A673 (cell line): ENCODE data around the gene ZFP36. TPM values are rescaled to one million over a fixed set of nuclear protein-coding genes. Genes with fewer than 3 reads are reported as not detected.

Source experiments
- BruUV-seq: library from RNA; stranded (reverse); fragments of 400-500 nt; replicated peaks from 2 replicates; lab custom pipeline; 2021; lab: Mats Ljungman, UMichigan
- CTCF ChIA-PET: fragments of 300-600 bp; sonication (Branson Sonifier 250); formaldehyde crosslinking; loops from one replicate; lab custom pipeline; 2022; ENCODE audit warnings: antibody characterized with exemption; lab: Charles Lee
- POLR2A ChIA-PET: fragments of 300-600 bp; sonication (Branson Sonifier 250); formaldehyde crosslinking; loops from one replicate; lab custom pipeline; 2022; ENCODE audit warnings: antibody characterized with exemption; ENCODE audit not compliant: low non-redundant PET; lab: Charles Lee
- DNase-seq: peaks from one replicate; pipeline ENCODE4 v3.0.0-alpha.2; 2015; ENCODE audit warnings: low spot score
- H3K27ac ChIP-seq: fragments of 200-600 bp; sonication (generic); 2 replicates; pipeline ENCODE4 v1.5.1; 2016; ENCODE audit warnings: mixed run types, low read depth, mild to moderate bottlenecking, mixed read lengths, antibody characterized with exemption, low read length; ENCODE audit not compliant: poor library complexity, severe bottlenecking
- H3K27me3 ChIP-seq: fragments of 200-600 bp; sonication (generic); replicated peaks from 2 replicates; pipeline ENCODE4 v1.6.1; 2017; ENCODE audit warnings: mixed run types, low read depth, mild to moderate bottlenecking, mixed read lengths, antibody characterized with exemption, low read length; ENCODE audit not compliant: insufficient read depth, poor library complexity
- H3K36me3 ChIP-seq: fragments of 200-600 bp; sonication (generic); 2 replicates; pipeline ENCODE4 v1.6.1; 2016; ENCODE audit warnings: mixed run types, mild to moderate bottlenecking, mixed read lengths, antibody characterized with exemption, low read length; ENCODE audit not compliant: insufficient read depth, poor library complexity, severe bottlenecking
- H3K4me1 ChIP-seq: fragments of 200-600 bp; sonication (generic); 2 replicates; pipeline ENCODE4 v1.6.1; 2017; ENCODE audit warnings: mixed run types, mild to moderate bottlenecking, mixed read lengths, antibody characterized with exemption, low read length; ENCODE audit not compliant: insufficient read depth, poor library complexity, severe bottlenecking
- H3K4me3 ChIP-seq: fragments of 200-600 bp; sonication (generic); 2 replicates; pipeline ENCODE4 v1.5.1; 2016; ENCODE audit warnings: low read depth, mixed run types, mild to moderate bottlenecking, mixed read lengths, low read length; ENCODE audit not compliant: poor library complexity, severe bottlenecking
- H3K9me3 ChIP-seq: fragments of 200-600 bp; sonication (generic); 2 replicates; pipeline ENCODE4 v1.6.1; 2016; ENCODE audit warnings: mixed run types, low read depth, mild to moderate bottlenecking, mixed read lengths, antibody characterized with exemption, low read length; ENCODE audit not compliant: poor library complexity, severe bottlenecking
- EZH2 ChIP-seq: fragments of 200-600 bp; sonication (generic); IDR thresholded peaks from 2 replicates; pipeline ENCODE4 v1.6.1; 2017; ENCODE audit warnings: borderline replicate concordance, low read depth, mild to moderate bottlenecking, mixed read lengths, antibody characterized with exemption, low read length; ENCODE audit not compliant: poor library complexity, severe bottlenecking
- intact Hi-C: fragments of 100-400 bp; cut with micrococcal nuclease; formaldehyde crosslinking; loops from one replicate; pipeline ENCODE4 v1.10.0; 2022; ENCODE audit not compliant: unreplicated experiment
- total RNA-seq: library from RNA; stranded (reverse); gene quantifications from 2 replicates; pipeline ENCODE4 v1.2.3, GENCODE V29; 2021
- TF ChIP-seq, protein P1 (sequence below): fragments of 300-800, 200-600 bp; sonication (generic); conservative IDR thresholded peaks from 2 replicates; pipeline ENCODE4 v1.5.1; 2017; ENCODE audit warnings: low read depth, mild to moderate bottlenecking, antibody characterized with exemption, low read length, moderate library complexity, mixed read lengths

Gene ZFP36
- total RNA-seq, 1 experiment from 2014 or later, result 7.1 TPM

DNA sequence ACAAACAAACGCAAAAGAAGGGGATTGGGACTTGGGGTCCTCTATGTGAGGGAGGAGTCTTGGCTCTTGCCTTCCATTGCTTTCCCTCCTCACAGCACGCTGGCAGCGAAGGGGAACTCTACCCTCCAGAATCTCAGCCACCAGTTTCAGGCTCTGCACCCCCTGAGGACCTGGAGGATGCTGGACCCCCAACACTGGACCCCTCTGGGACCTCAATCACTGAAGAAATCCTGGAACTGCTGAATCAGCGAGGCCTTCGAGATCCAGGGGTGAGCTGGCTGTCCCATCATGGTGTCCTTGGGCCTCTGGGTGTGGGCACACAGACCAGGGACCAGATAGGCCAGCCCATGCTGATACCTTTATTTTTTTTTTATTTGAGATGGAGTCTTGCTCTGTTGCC, 15.4 kb downstream of the ZFP36 start:
- POLR2A ChIA-PET, result interaction anchor here (1.5 kb wide), 1 partner anchor 14 kb away, joined by 7 read pairs; the partner anchor contains the start of gene RPS16

DNA sequence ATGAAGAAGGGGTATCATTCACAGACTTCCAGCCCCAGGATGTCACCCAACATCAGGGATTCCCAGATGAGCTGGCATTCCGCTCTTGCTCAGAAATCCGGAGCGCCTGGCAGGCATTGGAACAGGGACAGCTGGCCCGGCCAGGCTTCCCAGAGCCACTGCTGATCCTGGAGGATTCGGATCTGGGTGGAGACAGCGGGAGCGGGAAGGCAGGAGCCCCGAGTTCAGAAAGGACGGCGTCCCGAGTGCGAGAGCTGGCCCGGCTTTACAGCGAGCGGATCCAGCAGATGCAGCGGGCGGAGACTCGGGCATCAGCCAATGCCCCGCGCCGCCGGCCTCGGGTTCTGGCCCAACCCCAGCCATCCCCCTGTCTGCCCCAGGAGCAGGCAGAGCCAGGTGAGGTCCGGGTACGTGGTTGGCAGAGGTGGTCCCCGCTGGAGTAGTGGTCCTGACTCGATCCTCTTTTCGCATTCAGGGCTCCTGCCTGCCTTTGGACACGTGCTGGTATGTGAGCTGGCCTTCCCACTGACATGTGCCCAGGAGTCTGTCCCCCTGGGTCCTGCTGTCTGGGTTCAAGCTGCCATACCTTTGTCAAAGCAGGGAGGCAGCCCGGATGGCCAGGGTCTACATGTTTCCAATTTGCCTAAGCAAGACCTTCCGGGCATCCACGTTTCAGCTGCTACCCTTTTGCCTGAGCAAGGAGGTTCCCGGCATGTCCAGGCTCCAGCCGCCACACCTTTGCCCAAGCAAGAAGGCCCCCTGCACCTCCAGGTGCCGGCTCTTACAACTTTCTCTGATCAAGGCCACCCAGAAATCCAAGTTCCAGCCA, 16.8 kb downstream of the ZFP36 start:
- Histone ChIP-seq H3K4me1 (peaks cover 5% of the 10 kb centered on the region), H3K9me3 (no peaks in the 10 kb centered on the region), H3K27me3 (no peaks in the 10 kb centered on the region), H3K27ac (no peak overlapping the region), H3K4me3 (no peak overlapping the region), H3K36me3 (peaks cover 33% of the 10 kb centered on the region)
- intact Hi-C loops, result no loop called here
- POLR2A ChIA-PET, result no interaction called here
- CTCF ChIA-PET, result no interaction called here
- TF ChIP-seq, protein P1, sequence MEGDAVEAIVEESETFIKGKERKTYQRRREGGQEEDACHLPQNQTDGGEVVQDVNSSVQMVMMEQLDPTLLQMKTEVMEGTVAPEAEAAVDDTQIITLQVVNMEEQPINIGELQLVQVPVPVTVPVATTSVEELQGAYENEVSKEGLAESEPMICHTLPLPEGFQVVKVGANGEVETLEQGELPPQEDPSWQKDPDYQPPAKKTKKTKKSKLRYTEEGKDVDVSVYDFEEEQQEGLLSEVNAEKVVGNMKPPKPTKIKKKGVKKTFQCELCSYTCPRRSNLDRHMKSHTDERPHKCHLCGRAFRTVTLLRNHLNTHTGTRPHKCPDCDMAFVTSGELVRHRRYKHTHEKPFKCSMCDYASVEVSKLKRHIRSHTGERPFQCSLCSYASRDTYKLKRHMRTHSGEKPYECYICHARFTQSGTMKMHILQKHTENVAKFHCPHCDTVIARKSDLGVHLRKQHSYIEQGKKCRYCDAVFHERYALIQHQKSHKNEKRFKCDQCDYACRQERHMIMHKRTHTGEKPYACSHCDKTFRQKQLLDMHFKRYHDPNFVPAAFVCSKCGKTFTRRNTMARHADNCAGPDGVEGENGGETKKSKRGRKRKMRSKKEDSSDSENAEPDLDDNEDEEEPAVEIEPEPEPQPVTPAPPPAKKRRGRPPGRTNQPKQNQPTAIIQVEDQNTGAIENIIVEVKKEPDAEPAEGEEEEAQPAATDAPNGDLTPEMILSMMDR, result no peak
- TF ChIP-seq EZH2, result no peak
- no TSS peak for BruUV-seq
- no peak for DNase-seq

More for the DNA sequence above, 15.4 kb downstream of the ZFP36 start:
- no peaks in the 10 kb centered on the region for H3K4me1 ChIP-seq
- no TSS peak for BruUV-seq
- H3K4me3 ChIP-seq, result no peak overlapping the region
- no peaks in the 10 kb centered on the region for H3K27me3 ChIP-seq
- intact Hi-C loops, result no loop called here
- H3K27ac ChIP-seq, result no peak overlapping the region
- CTCF ChIA-PET, result no interaction called here
- DNase-seq, result no peak
- peaks cover 44% of the 10 kb centered on the region for H3K36me3 ChIP-seq
- no peaks in the 10 kb centered on the region for H3K9me3 ChIP-seq
- no peak for TF ChIP-seq EZH2
- TF ChIP-seq, protein P1, result no peak

DNA sequence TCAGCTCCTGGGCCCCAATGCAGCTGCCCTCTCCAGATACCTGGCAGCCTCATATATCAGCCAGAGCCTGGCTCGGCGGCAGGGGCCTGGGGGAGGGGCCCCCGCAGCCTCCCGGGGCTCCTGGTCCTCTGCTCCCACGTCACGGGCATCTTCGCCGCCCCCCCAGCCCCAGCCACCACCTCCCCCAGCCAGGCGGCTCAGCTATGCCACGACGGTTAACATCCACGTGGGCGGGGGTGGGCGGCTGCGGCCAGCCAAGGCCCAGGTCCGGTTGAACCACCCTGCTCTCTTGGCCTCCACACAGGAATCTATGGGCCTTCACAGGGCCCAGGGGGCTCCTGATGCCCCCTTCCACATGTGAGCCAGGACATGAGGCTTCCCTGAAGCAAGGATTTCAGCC, 18.3 kb downstream of the ZFP36 start:
- CTCF ChIA-PET, result interaction anchor here (0.6 kb wide), 1 partner anchor 57 kb away, joined by 3 read pairs; no protein-coding TSS in a partner anchor
- Histone ChIP-seq H3K27me3 (no peaks in the 10 kb centered on the region), H3K4me1 (peaks cover 6% of the 10 kb centered on the region), H3K36me3 (peaks cover 24% of the 10 kb centered on the region), H3K9me3 (no peaks in the 10 kb centered on the region), H3K27ac (no peak overlapping the region), H3K4me3 (no peak overlapping the region)
- POLR2A ChIA-PET, result no interaction called here
- no TSS peak for BruUV-seq
- intact Hi-C loops, result no loop called here
- no peak for TF ChIP-seq EZH2
- TF ChIP-seq, protein P1, result no peak
- DNase-seq, result no peak
